ENCODE data around the gene TMEM154.

Gene TMEM154

GRCh38 chr4:152590179-152591031 lies 89.4 kb downstream of the TMEM154 start:
- no peak for DNase-seq (ENCODE audit: low read depth)

- DNase-seq (ENCODE audit: low read depth): no peak
These were observed 90.9 kb downstream of the TMEM154 start for GRCh38 chr4:152588869-152589268.

GRCh38 chr4:152587127-152587526 lies 92.7 kb downstream of the TMEM154 start:
- no peak for DNase-seq (ENCODE audit: low read depth)

- no peak for DNase-seq (ENCODE audit: low read depth)
These were observed 93.1 kb downstream of the TMEM154 start for GRCh38 chr4:152586668-152587067.

GRCh38 chr4:152585023-152585441 lies 94.8 kb downstream of the TMEM154 start:
- DNase-seq (ENCODE audit: low read depth): no peak

GRCh38 chr4:152581536-152582160 lies 98.1 kb downstream of the TMEM154 start:
- no peak for DNase-seq (ENCODE audit: low read depth)

- DNase-seq (ENCODE audit: low read depth): no peak
These were observed 99.9 kb downstream of the TMEM154 start for GRCh38 chr4:152579916-152580315.

- no peak for DNase-seq (ENCODE audit: low read depth)
These were observed 100.6 kb downstream of the TMEM154 start for GRCh38 chr4:152579107-152579764.

GRCh38 chr4:152578670-152579069 lies 101.1 kb downstream of the TMEM154 start:
- DNase-seq (ENCODE audit: low read depth): no peak

- DNase-seq (ENCODE audit: low read depth): no peak
These were observed 101.9 kb downstream of the TMEM154 start for GRCh38 chr4:152577708-152578396.

GRCh38 chr4:152575533-152575932 lies 104.3 kb downstream of the TMEM154 start:
- no peak for DNase-seq (ENCODE audit: low read depth)

GRCh38 chr4:152573861-152574260 lies 105.9 kb downstream of the TMEM154 start:
- no peak for DNase-seq (ENCODE audit: low read depth)

GRCh38 chr4:152572417-152573086 lies 107.2 kb downstream of the TMEM154 start:
- DNase-seq (ENCODE audit: low read depth): no peak

GRCh38 chr4:152571770-152572169 lies 108.0 kb downstream of the TMEM154 start:
- DNase-seq (ENCODE audit: low read depth): no peak

GRCh38 chr4:152571296-152571695 lies 108.5 kb downstream of the TMEM154 start:
- DNase-seq (ENCODE audit: low read depth): no peak
